GM19043 (cell line): Measurements from ENCODE around the gene GRIP1.

ENCODE experiments used
- ATAC-seq: cut with Tn5 transposase; IDR thresholded peaks from one replicate; pipeline ENCODE4 v1.9.1; 2021; ENCODE audit warnings: low read depth; ENCODE audit not compliant: unreplicated experiment

Gene GRIP1

GRCh38 chr12:66603981-66604479 lies 74.8 kb downstream of the GRIP1 start:
- no peak for ATAC-seq

DNA sequence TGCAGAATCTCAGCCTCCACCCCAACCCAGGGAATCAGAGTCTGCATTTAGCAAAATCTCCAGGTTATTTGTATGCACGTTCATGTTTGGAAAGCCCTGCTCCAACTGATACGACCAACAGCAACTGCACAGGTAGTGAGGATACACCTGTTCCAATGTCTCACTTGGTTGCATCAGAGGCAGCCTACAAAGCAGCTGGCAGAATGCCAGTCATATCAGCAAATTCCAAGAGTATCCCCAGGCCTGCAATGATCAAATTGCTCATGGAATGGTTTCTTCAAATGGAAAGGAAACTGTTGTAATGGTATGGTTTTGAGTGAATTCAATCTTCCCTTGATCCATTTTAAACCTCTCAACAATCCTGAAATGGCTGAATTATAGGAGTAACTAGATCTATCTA lies 75.4 kb downstream of the GRIP1 start:
- no peak for ATAC-seq

DNA sequence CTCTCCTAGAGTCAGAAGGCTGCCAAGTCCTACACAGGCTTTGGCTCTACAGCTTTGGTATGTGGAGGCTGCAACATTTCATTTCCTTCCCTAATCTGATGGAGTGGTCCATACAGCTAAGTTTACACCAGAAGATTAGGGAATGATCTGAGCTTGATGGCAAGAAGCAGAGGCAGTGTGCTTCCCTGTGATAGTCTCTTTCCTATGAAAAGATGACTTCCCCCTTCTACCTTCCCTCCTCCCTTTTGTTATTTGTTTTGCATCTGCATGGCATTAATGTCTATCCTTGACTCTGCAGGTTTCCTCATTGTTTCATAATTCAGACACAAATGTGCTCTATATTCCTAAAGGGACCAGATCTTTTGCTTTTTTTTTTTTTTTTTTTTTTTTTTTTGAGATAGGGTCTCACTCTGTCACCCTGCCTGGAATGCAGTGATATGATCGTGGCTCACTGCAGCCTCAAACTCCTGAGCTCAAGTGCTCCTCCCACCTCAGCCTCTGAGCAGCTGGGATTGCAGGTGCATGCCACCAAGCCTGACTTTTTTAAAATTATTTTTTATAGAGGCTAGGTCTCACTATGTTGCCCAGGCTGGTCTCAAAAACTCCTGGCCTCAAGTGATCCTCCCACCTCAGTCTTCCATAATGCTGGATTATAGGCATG lies 76.3 kb downstream of the GRIP1 start:
- ATAC-seq, result no peak

DNA sequence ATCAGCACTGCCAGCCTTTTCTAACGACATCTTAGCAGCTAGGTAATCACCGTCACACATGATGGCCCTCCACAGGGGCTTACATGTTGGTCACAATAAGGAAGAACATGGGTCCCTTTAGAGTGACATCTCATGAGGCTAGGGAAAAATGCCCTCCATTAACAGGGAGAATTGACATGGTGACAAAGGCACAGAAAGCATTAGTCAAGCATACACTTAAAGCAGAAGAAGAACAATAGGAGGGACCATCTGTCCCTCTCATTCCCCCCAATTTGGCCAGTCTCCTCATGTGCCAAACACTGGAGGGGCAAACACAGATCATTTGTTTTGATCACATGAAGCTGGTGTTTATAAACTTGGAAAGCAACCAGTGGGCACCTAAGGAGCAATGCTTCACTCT lies 78.0 kb downstream of the GRIP1 start:
- ATAC-seq, result no peak

- ATAC-seq, result no peak
These were observed 79.1 kb downstream of the GRIP1 start for GRCh38 chr12:66599816-66600215.

DNA sequence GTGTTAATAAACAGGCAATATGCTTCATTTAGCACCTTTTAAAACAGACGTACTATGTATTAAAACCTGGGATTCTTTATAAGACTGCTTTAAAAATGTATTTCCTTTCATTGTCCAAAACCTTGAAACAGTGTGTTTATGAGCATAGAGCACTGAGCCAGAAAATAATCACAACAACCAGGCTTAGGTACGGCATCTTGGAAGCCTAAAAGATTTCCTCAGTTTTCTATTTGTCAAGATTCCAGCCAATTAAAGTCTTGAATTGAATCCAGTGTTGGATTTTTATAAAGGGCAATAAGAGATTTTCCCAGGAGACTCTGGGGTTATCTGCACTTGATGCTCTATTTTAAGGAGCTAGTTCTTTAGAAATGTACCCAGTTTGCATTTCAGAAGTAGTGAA lies 80.3 kb downstream of the GRIP1 start:
- ATAC-seq, result no peak

DNA sequence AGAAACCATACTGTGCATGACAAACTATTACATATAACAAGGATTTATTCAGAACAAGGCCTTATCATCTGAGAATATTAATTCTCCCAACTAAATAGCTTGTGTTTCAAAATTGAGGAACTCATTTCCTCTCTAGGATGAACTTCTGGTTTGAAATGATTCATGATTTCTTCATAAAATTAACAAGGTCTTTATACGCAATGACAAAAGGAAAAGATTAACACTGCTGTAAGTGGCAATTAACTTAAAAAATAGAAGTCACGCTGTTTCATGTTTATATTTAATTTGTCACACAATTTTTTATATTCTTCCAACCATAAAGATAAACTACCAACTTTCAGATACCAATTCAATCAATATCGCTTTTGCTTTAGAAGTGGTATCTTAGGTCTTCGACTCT lies 80.8 kb downstream of the GRIP1 start:
- no peak for ATAC-seq

DNA sequence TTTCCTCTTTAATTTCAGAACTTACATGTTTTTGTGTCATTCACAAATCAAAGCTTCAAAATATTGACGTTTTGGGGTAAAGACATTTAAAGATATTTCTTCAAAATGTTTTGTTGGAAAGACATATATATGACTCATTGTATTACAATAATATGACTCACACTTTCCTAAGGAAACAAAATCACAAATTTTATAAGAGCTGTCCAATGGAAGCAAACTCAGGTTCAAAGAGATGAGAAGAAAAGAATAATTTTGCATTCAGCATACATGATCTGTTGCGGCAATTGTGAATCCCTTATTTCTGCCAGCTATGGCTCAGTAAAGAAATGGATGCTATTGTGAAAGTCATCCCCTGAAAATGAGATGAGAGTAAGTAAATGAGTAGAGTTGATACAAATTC lies 82.7 kb downstream of the GRIP1 start:
- ATAC-seq, result no peak

DNA sequence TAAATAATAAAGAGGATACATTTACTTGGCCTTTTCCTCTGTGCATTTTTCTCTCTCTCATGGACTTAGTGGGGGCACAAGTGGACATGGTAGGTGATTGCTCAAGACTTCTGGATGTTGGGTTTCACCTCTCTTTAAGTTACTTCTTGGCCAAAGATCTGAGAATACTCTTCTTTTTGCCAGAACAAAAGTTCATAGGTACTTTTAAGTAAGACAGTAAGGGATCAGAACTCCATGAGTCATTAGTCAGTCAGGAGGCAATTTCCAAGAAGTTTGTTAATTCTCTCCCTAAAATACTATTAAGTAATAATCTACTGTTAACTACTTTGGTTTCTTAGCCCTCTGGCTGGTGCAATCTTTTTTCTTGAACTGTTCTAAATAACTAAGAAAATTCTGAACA lies 84.2 kb downstream of the GRIP1 start:
- no peak for ATAC-seq

DNA sequence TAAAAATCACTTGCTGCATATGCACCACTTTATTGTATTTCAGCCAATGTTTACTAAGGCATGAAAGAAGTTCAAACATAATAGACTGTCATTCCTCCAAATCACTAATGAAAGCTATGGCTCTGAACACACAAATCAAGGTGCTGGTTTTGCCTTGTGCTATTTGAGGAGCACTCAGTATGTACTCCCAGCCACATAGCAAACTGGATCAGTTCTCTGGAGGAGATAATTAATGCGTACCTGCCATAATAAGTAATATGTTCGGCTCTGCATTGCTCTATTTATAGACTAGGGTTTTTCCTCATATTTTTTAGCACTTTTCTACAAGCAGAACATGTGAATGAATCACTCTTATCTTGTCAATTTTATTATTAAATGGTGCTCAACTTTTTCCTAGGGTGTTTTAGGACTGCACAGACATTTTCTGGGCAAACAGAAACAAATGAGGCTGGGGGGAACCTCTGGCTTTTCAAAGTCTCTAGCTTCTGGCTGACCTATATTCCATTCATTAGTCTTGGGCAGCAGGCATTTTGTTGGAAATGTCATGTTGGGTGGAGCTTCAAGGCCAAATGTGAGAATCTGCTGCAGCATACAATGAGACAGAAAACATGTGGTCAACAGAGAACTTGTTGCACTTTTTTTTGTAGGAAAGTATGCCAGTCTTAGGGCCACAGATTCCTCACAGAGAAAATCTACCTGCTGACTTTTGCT lies 88.4 kb downstream of the GRIP1 start:
- no peak for ATAC-seq

DNA sequence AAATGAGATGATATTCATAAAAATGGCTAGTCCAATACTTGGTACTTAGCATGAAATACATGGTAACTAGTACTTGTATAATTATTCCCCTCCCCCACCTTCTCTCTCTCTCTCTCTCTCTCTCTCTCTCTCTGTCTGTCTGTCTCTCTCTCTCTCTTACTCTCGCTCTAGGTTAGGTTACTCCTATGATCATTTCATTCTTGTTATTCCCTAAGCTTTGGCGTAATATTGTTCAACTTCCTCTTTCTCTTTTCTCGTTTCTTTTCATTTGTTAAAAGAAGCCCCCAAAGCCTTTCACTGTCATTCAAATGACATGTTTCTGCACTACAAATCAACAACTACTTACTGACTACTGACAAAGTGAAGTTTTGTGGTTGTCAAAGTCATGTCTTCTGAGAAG lies 89.8 kb downstream of the GRIP1 start:
- ATAC-seq, result no peak

- ATAC-seq, result no peak
These were observed 91.0 kb downstream of the GRIP1 start for GRCh38 chr12:66587912-66588311.

DNA sequence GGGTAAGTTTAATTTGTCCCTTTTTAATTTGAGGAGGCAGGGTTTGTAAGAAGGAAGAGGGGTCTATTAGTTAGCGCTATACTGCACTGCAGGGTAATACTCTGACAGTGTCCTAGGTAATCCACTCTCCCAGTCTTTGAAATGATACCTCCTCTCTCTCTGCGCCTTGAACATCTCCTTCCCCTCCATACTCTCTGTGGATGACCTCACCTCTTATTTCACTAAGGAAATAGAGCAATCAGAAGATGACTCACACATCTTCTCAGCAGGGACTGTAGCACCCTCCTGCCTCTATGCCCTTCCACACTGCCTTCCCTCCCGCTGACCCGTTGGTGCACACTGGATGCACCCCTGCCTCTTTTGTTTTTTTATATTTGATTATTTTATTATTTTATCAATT lies 94.2 kb downstream of the GRIP1 start:
- ATAC-seq, result no peak

- ATAC-seq, result no peak
These were observed 105.3 kb downstream of the GRIP1 start for GRCh38 chr12:66573605-66574004.

- ATAC-seq, result no peak
These were observed 106.0 kb downstream of the GRIP1 start for GRCh38 chr12:66572845-66573244.

- no peak for ATAC-seq
These were observed 107.4 kb downstream of the GRIP1 start for GRCh38 chr12:66571361-66571915.

DNA sequence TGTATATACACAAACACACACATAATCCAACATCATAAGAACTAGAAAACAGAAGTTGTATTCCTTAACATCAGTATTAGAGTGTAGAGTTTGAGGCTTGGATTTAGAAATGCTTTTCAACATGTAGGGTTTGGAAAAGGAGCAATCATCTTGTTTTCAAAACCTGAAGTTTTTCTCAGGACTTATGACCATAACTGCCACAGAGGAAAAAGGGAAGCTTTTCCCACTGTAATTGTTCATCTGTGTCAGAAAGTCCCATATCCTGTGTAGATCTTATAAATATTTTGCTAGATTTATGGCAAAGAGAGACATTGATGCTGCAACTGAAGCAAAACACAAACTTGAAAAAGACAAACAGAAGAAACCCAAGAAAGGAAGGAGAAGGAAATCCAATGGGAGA lies 115.7 kb downstream of the GRIP1 start:
- no peak for ATAC-seq

GRCh38 chr12:66555113-66555512 lies 123.8 kb downstream of the GRIP1 start:
- no peak for ATAC-seq

DNA sequence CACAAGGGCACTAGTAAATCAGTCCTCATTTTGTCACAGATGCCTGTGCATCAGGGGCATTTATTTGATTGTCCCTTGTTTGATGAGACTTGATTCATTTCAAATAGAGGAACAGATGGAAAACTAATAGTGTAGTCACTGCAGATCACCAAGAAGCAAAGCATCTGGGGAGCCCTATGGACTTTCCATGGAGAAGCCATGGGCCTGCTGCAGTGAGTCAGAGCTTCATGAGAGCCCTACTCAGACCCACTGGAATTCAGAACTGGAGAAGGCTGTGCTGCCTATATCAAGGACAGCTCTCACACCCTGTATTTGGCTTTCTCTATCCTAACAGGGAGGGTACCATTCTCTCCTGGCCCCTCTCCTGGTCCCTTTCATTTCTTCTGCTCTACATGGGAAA lies 126.2 kb downstream of the GRIP1 start:
- ATAC-seq, result no peak

DNA sequence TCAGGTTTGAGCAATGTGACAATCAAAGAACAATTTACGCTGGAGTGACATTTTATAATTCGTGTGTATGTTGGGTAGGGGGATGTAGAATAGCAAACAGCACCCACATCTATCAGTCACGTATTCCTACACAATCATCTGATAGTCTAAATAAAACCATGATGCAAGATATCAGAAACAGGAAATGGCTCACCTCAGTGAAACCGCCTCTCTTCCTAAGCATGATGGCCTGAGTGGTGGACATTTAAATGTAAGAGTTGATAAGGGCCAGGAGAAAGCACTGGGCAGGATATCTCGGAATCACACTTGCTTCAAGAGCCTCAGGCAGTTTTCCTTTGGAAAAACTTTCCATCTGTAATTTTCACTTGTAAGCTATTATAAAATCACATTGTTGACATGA lies 128.2 kb downstream of the GRIP1 start:
- no peak for ATAC-seq

DNA sequence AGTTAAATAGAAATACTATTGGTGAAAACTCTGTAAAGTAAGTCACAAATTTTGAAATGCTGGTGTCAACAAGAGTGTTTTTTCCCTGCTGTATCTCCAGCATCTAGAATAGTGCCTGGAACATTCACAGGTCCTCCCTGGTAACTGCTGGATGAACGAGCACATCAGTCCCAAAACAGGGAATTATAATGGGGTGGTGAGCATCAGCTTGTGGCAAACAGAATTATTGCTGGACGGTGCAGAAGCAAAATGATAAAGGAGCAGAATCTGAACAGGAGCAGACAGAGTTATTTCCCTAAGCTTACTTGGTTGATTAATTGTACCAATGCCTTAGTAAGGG lies 129.9 kb downstream of the GRIP1 start:
- no peak for ATAC-seq
